Activated CD8-positive, alpha-beta memory T cell treated with anti-CD3 and anti-CD28 coated beads, Interleukin-2, amount 50 U/mL, for 4 hours (primary cell): Measurements from ENCODE around the gene ASCC1.
"Not testable (repeated sequence)": the region's sequence is repeated elsewhere in the genome, so short reads cannot be mapped to it uniquely, and the experiment has no call there.

Source experiments
- DNase-seq: peaks from one replicate; pipeline ENCODE4 v3.0.0-alpha.2; 2020

Gene ASCC1

GRCh38 chr10:72215611-72216549 lies at the start of gene ASCC1, which contains the start of gene ANAPC16:
TSS of gene ASCC1 (minus strand) at chr10:72216276. CDS start at chr10:72213298, 2,978 bp downstream.
TSS of gene ANAPC16 (plus strand) at chr10:72216012. CDS start at chr10:72223915, 7,903 bp downstream.
- DNase-seq, result peak; percentile 96

- no peak for DNase-seq
Observed at GRCh38 chr10:72265508-72265907, 49.4 kb upstream of the ASCC1 start.

DNA sequence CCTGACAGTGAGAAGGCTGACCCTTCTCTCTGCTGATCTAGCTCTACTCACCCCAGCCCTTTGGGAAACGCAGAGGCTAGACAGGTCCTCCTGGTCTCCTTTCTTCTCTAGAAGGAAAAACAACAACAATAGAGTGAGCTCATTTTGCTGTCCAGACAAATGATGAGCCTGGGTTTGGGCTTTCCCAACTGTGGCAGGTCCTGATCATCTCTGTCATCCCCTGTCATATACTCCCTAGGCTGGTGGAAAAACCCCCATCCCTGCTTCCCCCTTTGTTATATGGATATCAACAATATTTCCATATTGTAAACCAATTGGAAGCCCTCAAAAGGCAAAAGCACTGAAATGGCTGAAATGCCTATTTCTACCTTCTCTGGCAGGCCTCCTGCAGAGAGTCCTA lies 48.5 kb upstream of the ASCC1 start:
- no peak for DNase-seq

- no peak for DNase-seq
Observed at GRCh38 chr10:72263613-72264241, 47.7 kb upstream of the ASCC1 start.

GRCh38 chr10:72261784-72262404 lies 45.8 kb upstream of the ASCC1 start:
- no peak for DNase-seq

DNA sequence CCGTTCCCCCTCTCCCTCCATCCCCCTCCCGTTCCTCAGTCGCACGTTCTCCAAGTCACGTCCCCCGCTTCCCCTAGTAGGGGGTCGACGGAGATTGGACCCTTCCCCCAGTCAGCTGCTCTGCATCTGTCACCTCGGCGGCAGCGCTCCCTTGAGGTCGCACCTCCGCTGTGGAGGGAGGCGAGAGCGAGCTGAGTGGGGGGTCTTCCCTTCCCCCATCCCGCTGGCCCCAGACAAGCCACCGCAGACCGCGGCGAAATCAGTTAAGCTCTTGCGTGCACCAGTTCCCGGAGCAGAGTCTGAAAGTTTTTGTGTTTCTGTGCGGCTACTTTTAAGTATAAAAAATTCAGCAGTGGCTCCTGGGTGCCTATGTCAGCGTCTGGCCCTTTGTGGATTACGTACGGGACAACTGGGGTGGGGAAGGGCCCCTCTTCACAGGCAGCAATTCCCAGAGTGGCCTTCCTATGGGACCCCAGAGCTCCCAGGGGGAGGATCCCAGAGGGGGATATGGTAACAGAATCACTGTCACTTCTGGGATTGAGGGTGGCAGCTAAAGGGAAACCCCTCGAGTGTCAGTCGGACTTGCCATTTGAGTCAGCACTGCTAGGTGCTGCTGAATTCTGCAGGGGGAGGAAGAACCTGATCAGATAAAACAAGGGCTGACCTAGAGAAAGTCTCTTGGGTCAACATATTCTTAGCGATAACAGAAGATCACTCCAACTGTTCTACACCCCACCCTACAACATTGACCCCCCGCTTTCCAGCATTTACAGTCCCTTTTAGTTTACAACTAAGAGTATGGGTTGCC lies 45.1 kb upstream of the ASCC1 start:
- no peak for DNase-seq

GRCh38 chr10:72260239-72260975 lies 44.3 kb upstream of the ASCC1 start:
- peak; percentile 78 for DNase-seq

DNA sequence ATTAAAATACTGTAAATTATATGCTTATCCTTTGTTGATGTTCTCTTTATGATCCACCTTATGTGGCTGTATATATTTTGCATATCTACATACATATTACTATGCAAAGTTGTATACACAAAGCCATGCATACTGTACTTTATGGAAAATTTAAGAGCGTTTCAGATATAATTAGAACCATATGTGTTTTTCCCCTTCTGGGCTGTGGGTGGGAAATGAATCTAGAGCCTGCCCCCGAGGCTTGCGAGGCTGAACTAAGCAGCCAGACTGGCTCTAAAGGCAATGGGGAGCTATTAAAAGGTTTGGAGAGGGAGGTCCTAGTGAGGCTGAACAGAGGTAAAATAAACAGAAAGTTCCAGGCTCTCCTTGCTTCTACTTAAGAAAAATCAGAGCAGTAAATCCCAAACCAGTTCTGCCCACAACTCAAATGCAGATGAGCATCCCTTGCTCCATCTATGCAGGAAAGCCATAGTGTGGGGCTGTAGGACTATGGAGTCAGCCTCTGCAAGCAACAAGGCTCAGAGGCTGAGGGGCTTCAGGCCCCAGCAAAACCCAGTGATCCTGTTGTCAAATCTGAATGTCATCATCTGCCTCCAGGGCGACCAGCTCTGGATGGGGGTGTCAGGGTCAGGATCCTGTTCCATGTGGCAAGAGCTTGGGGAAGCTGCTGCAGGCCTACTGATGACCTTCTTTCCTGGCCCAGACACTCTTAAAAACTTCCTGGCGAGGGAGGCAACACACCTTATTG lies 43.6 kb upstream of the ASCC1 start:
- no peak for DNase-seq

GRCh38 chr10:72258617-72259016 lies 42.5 kb upstream of the ASCC1 start:
- no peak for DNase-seq

- DNase-seq, result no peak
Observed at GRCh38 chr10:72257051-72257892, 41.2 kb upstream of the ASCC1 start.

DNA sequence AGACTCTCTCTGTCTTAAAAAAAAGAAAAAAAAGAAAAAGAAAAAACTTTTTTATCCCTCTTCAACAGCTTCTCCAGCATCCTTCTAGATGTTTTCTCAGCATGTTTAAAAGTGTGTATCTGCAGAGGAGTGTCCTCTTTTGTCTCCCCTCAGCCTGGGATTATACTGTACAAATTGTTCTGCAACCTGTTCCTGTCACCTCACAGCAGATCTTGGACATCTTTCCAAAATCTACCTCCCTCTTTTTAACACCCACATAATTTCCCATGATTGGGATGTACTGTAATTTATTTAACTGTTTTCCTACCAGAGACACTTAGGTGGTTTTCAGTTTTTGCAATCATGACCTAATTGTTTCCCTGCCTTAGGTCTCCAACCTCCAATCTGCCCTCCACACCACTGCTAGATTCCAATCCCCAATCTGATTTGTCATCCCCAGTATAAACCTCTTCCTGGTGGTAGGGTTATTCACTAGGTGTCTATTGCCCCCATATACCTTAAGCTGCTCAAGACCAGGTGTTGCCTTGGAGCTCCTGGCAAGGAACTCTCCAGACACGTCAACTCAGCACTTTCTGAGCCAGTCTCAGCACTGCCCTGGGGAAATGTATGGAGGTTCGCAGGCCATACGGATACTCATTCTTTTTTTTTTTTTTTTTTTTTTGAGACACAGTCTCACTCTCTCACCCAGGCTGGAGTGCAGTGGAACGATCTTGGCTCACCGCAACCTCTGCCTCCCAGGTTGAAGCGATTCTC lies 40.1 kb upstream of the ASCC1 start:
- DNase-seq, result no peak

- no peak for DNase-seq
Observed at GRCh38 chr10:72254813-72255568, 38.9 kb upstream of the ASCC1 start.

- DNase-seq, result no peak
Observed at GRCh38 chr10:72253578-72253977, 37.5 kb upstream of the ASCC1 start.

DNA sequence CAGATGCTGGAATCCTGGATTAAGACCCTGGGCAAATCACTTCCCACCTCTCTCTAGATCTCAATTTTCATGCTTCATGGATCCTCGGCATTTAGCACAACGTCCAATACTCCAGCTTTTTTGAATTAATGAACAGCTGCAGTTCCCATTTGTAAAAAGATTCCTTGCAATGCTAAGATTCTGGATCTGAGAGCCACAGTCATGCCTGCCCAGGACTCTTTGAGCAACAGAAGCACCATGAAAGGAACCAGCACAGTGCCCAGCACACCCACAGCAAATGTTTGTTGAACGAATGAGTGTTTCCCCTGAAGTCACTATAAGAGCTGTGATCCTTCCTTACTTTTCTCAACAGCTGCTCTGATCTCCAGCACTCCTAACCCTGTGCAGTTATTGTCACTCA lies 36.9 kb upstream of the ASCC1 start:
- DNase-seq, result no peak

- no peak for DNase-seq
Observed at GRCh38 chr10:72251635-72252034, 35.6 kb upstream of the ASCC1 start.

DNA sequence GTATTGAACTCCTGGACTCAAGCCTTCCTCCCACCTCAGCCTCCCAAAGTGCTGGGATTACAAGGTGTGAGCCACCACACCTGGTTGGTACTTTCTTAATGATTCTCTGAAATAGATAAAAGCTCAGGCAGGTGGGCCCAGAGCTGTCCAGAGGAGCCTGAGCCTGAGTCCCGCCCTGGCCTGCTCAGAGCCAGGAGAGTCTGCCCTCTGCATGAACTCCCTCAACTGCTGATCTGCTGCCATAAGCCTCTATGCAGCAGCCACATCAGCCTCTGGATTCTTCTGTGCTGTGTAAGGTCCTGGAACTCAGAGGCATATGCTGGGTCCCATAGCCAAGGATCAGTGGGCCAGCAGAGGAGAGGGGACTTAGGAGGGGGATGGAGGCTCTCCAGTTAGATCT lies 34.6 kb upstream of the ASCC1 start:
- no peak for DNase-seq

- not testable (repeated sequence) for DNase-seq
Observed at GRCh38 chr10:72249176-72249862, 33.2 kb upstream of the ASCC1 start.
